HG03565 (cell line): ENCODE measurements around the gene TEPSIN.

Experiments
- ATAC-seq: cut with Tn5 transposase; IDR thresholded peaks from one replicate; pipeline ENCODE4 v1.9.1; 2021; ENCODE audit warnings: mild to moderate bottlenecking, moderate library complexity; ENCODE audit not compliant: unreplicated experiment

The TEPSIN gene

DNA sequence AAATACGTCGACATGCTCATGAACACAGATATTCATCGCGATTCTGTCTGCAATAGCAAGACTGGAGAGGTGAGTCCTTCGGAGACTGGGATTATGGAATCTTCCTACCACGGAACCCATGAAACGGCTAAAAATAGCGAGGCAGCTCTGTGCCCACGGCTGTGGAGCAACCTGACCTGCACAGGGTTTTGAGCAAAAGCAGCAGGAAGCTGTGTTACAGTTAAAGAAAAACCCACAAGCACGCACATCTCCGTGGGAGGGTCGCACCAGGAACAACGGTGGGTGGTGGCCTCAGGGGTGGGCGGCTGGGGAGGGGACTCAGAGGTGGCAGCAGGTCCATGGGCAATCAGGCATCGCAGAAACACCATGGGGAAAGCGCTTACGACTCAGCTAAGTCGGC, 31.4 kb upstream of the TEPSIN start:
- ATAC-seq = no peak

- ATAC-seq = no peak
These were observed 28.7 kb upstream of the TEPSIN start for GRCh38 chr17:81267390-81268067.

DNA sequence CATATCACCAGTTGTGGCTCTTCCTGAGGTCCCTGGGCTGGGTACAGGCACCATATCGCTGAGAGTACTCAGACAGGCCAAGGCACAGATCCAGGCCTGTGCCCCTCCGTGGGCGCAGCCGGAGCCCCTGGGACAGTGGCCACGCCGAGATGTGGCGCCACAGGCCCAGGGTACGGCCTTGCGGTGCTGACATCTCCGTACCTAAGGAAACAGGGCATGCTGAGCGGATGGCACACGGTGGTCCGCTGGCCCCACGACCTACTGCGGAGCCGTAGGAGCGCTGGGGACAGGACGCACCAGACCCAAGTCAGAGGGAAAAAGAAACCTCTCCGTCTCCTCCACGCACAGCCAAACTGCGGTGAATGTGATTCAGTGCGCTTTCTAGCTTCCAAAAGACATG, 26.7 kb upstream of the TEPSIN start:
- no peak for ATAC-seq

GRCh38 chr17:81264640-81265039, 25.8 kb upstream of the TEPSIN start:
- ATAC-seq = no peak

GRCh38 chr17:81263371-81264181, 24.7 kb upstream of the TEPSIN start:
- ATAC-seq = no peak

GRCh38 chr17:81261582-81262336, 22.9 kb upstream of the TEPSIN start:
- no peak for ATAC-seq

DNA sequence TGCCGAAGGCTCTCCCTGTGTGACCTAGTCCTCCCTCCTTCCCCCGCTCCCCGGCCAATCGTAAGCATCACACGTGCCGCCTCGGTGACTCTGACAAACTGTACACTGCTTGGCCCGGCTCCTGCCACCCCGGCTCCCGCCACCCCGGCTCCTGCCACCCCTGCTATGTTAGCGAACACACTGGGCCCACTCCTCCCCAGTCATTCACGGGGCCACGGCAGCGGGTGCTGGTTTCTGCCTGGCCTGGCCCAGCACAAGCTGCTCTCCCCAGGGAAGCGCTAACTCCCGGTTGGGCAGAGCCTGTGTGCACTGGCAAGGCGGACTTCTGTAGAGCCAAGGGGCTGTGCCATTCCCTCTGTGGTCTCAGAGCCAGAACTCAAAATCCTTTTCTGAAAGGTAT, 22.2 kb upstream of the TEPSIN start:
- ATAC-seq = no peak

DNA sequence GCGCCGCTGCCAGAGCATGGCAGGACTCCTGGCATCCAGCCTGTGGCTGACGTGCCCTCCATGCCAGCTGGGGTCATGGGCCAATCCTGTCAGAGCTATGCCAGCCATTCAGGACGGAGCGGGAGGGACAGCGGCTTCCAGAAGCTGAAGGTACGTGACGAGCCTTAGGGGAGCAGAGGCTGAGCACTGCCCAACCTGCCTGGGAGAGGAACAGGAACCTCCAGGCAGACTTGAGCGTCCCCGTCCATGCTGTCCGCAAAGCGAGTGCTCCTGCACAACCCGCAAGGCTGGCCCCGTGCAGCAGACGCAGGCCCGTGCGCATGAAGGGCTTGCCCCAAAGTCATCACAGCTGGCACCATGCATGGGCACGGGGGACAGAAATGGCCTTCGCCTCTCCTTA, 21.8 kb upstream of the TEPSIN start:
- ATAC-seq = no peak

DNA sequence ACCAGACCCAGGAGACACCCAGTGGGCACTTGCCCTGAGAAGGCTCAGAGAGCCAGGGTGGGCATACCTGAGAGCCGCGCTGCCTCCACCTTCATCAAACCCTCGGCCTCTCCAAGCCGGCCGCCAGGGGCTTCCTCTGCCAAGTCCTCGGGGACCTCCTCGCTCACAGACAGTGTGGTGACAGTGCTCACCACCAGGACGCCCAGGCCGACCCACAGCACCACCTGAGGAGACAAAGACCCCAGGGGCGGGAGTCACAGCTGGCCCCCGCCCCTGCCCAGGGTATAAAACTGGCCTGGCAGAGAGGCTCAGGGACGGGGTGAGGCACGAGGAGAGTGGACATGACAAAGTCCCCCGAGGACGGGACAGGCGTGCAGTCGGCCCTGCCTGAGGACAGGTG, 21.3 kb upstream of the TEPSIN start:
- no peak for ATAC-seq

DNA sequence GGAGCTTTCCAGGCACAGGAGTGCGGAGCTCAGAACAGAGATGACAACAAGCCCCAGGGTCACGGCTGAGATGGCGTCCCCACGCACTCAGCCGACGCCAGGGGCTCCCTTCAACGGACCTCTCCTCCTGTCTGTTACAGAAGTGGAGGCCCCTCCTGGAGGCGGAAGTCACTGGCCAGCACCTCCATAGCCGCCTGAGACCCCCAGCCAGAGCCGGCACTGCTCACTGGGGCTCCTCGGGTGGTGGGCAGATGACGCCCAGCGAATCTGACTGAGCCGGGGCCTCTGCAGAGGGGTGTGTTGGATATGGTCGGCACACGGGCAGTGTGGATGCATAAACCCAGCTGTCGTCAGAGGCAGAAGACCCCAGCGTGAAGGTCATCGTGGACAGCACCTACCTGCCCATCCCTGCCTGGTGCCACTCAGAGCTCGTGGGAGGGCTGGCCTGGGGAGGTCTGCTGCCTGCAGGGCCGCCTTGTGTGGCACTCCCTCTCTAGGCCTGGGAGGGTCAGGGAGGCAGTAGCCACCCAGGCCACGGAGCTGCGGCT, 20.3 kb upstream of the TEPSIN start:
- ATAC-seq = no peak

DNA sequence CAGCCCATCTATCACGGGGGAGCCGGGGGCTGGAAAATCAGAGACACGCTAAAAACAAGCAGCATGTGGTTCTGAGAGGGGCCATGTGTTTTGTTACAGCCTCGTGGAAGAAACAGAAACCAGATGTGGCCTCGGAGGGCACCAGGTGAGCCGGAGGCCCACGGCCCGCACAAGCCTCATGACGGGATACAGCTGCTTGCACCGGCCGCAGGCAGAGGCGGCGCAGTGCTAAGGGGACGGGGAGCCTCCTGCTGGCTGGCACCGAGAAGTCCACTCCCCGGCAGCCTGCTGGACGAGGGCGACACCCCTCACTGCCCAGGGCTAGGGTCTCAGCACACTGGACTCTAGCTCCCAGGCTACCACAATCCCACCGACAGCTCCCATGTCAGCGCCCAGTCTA, 19.4 kb upstream of the TEPSIN start:
- ATAC-seq = no peak

DNA sequence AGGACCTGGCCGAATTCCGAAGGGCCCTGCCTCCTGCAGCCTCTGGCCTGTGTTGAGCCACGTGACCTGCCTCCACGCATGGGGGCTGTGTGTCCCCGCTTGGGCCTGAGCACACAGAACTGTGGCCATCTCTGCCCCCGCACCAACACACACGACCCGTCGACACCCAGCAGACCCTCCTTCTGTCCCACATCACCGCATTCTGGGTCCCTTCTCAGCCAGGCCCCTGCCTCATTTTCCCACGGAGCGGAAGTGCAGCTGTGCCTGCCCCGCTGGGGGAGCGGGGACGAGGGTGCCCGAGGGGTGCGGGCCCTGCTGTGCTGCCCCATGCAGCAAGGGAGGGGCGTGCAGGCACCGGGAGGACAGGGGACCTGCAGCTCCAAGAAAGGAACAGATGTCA, 18.7 kb upstream of the TEPSIN start:
- ATAC-seq = no peak

DNA sequence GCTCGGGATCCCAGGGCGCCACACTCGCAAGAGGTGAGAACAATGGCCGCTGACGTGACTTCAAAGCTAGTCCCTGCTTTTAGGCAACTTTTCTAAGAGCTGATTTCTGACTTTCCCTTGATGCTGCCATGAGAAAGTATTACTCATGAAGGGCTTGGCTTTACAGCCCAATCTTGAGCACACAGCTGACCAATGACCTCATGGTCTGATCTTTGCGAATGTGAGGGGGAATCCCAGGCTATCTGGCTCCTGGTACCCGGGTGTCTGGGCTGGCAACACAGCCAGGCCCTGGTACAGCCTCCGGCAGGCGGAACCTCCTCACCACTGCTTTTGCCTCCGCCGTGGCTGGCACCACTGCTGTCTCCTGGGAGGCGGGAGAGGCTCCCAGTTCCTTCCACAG, 17.8 kb upstream of the TEPSIN start:
- no peak for ATAC-seq

DNA sequence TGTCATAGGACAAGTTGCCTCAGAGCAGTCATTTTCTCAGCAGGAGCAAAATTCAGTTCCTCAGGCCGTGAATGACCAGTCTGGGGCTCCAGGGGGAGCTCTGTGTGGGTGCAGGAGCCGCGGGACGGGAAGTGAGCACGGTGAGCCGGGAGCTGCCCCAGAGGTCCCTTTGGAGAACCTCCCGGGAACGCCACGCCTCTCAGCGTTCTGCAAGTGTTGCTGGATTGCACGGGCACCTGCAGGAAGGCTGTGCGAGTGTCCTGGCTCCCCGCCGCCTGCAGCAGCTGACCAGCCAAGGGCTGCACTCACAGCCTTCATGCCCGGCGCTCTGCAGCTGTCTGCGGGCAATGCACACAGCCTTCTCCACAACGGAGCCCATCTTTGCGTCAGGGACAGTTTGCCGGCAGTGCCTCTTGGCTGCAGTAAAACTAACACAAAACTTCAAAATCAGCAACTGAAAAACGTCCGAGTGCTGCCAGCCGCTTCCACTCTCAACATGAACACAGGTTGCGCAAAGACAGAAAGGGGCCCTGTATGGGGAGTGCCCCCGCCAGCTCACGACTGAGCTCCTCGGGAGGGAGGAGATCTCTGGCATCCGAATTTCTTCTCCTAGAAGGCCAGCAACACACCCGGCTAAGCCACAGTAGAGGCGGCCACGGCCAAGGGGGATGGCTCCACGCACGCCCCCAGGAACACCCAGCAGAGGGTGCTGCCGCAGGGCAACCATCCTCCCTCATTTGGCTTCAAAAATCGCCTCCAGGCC, 16.3 kb upstream of the TEPSIN start:
- no peak for ATAC-seq

DNA sequence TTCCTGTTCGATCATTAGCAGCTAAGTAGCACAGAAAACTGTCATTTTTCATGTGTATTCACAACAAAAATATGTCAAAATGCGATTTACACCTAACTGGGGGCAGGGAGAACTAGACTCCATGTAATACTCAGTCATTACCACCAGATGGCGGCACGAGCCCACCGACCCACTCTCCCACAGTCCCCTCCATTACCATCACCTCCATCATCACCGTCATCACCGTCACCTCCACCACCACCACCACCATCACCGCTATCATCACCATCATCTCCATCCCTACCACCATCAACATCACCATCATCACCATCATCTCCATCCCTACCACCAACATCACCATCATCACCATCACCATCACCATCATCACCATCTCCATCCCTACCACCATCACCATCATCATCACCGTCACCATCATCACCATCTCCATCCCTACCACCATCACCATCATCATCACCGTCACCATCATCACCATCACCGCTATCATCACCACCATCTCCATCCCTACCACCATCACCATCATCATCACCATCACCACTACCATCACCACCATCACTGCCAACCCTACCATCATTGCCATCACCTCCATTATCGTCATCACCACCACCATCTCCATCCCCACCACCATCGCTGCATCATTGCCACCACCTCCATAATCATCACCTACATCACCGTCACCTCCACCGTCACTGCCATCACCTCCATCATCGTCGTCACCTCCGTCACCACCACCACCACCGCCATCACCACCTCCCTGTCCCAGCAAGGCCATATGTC, 14.7 kb upstream of the TEPSIN start:
- ATAC-seq = no peak

GRCh38 chr17:81252987-81253329, 14.1 kb upstream of the TEPSIN start:
- no peak for ATAC-seq

DNA sequence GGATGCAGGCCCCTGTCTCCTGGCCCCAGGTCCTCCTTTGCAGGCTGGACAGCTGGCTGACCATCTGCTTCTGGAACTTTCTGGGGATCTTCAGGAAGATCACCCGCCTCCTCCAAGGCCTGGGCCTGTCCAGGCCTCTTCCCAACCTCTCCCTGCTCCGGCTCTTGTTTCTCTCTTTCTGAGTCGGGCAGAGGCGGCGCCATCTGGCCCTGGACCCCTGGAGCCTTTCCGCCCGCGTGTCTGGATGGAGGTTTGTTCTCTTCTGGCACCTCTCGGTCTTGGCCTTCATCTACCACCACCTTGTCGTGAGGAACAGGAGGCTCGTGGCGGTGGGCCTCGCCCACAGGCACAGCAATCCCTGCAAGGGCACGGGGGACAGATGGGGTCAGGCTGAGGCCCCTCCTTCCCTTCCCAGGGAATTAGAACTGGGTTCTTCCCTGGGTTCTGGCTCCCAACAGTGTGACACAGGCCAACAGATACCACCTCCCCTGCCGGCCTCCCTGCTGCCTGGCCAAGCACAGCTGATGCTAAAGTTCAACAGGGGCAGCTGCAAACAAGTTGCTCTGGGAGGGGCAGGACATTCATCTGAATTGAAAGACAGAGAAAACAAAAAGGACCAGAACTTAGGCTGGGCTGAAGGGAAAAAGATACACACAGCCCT, 13.6 kb upstream of the TEPSIN start:
- no peak for ATAC-seq

- no peak for ATAC-seq
These were observed 12.9 kb upstream of the TEPSIN start for GRCh38 chr17:81251709-81252301.

- ATAC-seq = no peak
These were observed 12.3 kb upstream of the TEPSIN start for GRCh38 chr17:81251094-81251708.
